GM12801 (cell line): ENCODE measurements around the gene LMBR1.

Experiments used
- TF ChIP-seq, protein P1 (sequence below): IDR thresholded peaks from one replicate; pipeline ENCODE4 v1.5.1; 2011; ENCODE audit warnings: control low read depth; ENCODE audit not compliant: insufficient read length; ENCODE audit errors: extremely low read depth

Gene LMBR1

GRCh38 chr7:156892821-156893706, at the start of gene LMBR1:
TSS of gene LMBR1 (minus strand) at chr7:156893183. CDS start at chr7:156892993, 190 bp downstream.
- TF ChIP-seq, protein P1, sequence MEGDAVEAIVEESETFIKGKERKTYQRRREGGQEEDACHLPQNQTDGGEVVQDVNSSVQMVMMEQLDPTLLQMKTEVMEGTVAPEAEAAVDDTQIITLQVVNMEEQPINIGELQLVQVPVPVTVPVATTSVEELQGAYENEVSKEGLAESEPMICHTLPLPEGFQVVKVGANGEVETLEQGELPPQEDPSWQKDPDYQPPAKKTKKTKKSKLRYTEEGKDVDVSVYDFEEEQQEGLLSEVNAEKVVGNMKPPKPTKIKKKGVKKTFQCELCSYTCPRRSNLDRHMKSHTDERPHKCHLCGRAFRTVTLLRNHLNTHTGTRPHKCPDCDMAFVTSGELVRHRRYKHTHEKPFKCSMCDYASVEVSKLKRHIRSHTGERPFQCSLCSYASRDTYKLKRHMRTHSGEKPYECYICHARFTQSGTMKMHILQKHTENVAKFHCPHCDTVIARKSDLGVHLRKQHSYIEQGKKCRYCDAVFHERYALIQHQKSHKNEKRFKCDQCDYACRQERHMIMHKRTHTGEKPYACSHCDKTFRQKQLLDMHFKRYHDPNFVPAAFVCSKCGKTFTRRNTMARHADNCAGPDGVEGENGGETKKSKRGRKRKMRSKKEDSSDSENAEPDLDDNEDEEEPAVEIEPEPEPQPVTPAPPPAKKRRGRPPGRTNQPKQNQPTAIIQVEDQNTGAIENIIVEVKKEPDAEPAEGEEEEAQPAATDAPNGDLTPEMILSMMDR: no peak

DNA sequence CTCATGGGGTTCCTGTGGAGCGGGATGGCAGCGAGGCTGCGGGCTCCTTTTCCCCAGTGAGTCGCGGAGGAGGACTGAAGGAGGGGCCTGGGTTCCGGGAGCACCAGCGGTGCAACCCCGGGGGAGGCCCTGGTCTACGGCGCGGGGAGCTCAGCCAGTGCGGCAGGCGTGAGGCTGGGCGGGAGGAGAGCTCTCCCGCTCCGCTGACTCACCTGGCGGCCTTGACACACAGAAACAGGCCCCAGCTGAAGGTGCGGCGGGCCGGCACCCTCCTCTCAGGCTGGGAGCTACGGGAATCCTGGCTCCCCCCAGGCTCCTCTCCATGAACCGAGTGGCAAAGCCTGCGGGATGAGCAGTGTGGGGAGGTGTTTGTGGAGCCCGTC, 49.7 kb upstream of the LMBR1 start:
- TF ChIP-seq, protein P1: no peak

DNA sequence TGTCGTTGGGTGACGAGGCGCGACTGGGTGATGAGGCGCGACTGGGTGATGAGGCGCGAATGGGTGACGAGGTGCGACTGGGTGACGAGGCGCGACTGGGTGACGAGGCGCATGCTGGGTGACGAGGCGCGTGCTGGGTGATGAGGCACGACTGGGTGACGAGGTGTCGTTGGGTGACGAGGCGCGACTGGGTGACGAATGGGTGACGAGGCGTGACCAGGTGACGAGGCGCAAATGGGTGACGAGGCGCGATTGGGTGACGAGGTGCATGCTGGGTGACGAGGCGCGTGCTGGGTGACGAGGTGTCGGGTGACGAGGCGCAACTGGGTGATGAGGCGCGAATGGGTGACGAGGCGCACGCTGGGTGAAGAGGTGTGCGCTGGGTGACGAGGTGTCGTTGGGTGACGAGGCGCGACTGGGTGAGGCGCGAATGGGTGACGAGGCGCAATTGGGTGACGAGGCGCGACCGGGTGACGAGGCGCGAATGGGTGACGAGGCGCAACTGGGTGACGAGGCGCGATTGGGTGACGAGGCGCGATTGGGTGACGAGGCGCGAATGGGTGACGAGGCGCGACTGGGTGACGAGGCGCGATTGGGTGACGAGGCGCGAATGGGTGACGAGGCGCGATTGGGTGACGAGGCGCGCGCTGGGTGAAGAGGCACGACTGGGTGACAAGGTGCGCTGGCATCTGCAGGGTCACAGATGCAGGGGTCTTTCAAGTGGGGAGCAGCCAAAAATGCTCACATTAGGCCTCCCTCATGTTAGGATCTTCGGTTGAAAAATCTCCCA, 48.6 kb upstream of the LMBR1 start:
- TF ChIP-seq, protein P1: no peak

- TF ChIP-seq, protein P1: no peak
Observed at GRCh38 chr7:156940421-156941122, 47.6 kb upstream of the LMBR1 start.

- TF ChIP-seq, protein P1: no peak
Observed at GRCh38 chr7:156935250-156935649, 42.3 kb upstream of the LMBR1 start.

DNA sequence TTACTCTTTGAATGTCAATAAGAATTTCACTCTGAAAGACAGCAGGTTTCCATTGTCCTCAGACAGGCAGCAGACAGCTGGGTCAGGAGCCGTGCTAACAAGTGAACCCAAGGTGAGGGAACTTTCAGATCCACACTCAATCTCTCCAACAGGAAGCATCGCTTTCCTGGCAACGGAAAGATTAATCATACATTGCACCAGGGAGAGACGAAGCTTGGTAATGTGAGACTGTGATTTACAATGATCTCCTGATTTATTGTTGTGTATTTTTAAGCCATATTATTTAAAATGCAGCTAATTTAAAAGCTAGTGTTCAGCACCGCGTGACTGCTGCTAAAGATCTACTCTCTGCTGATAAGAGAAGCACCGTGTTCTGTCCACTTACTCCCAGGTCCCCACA, 39.0 kb upstream of the LMBR1 start:
- TF ChIP-seq, protein P1: no peak
